NB4 (cell line): ENCODE results near the gene SH3GL2.
A peak's percentile ranks its signal among the peaks of the same experiment; 100 is the strongest.

Source experiments
- DNase-seq: peaks from one replicate; pipeline ENCODE4 v3.0.0; 2010; ENCODE audit warnings: low read depth
- H3K4me3 ChIP-seq: one replicate; pipeline ENCODE4 v1.5.1; 2011; ENCODE audit warnings: mild to moderate bottlenecking, low read depth, low read length, moderate library complexity
- MYC ChIP-seq: IDR thresholded peaks from 2 replicates; pipeline ENCODE4 v1.6.1; 2011; ENCODE audit warnings: low read depth, low read length
- POLR2A ChIP-seq: IDR thresholded peaks from 2 replicates; pipeline ENCODE4 v1.6.1; 2011; ENCODE audit warnings: mild to moderate bottlenecking; ENCODE audit not compliant: insufficient read length; ENCODE audit errors: extremely low read depth
- TF ChIP-seq, protein P1 (sequence below): IDR thresholded peaks from one replicate; pipeline ENCODE4 v1.5.1; 2012; ENCODE audit warnings: low read depth, low read length
- TF ChIP-seq, protein P2 (sequence below): IDR thresholded peaks from 2 replicates; pipeline ENCODE4 v1.6.1; 2011; ENCODE audit warnings: low read depth, low read length

Gene SH3GL2

DNA sequence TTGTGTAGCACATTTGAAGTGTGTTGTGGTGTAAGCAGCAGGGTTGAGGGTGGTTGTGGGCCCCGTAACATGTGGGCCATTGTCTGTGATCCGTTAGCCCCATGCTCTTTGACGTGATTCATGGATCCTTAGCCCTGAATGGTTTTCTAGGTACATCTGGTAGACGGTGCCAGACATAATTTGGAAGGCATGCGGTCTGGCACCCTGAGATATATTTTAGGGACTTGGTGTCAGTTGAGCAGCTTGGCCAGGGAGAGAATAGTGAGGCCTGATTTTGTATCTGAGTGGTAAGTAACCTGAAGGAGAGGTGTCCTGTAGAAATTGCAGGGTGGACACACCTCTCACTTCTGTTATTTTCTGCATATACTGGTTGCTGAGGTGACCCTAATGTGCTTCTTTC lies 10.9 kb downstream of the SH3GL2 start:
- no peak for DNase-seq
- no peak for TF ChIP-seq POLR2A
- no peak for TF ChIP-seq MYC
- TF ChIP-seq, protein P1, sequence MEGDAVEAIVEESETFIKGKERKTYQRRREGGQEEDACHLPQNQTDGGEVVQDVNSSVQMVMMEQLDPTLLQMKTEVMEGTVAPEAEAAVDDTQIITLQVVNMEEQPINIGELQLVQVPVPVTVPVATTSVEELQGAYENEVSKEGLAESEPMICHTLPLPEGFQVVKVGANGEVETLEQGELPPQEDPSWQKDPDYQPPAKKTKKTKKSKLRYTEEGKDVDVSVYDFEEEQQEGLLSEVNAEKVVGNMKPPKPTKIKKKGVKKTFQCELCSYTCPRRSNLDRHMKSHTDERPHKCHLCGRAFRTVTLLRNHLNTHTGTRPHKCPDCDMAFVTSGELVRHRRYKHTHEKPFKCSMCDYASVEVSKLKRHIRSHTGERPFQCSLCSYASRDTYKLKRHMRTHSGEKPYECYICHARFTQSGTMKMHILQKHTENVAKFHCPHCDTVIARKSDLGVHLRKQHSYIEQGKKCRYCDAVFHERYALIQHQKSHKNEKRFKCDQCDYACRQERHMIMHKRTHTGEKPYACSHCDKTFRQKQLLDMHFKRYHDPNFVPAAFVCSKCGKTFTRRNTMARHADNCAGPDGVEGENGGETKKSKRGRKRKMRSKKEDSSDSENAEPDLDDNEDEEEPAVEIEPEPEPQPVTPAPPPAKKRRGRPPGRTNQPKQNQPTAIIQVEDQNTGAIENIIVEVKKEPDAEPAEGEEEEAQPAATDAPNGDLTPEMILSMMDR, result no peak
- TF ChIP-seq, protein P2, sequence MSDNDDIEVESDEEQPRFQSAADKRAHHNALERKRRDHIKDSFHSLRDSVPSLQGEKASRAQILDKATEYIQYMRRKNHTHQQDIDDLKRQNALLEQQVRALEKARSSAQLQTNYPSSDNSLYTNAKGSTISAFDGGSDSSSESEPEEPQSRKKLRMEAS, result no peak
- H3K4me3 ChIP-seq, result no peak overlapping the region

DNA sequence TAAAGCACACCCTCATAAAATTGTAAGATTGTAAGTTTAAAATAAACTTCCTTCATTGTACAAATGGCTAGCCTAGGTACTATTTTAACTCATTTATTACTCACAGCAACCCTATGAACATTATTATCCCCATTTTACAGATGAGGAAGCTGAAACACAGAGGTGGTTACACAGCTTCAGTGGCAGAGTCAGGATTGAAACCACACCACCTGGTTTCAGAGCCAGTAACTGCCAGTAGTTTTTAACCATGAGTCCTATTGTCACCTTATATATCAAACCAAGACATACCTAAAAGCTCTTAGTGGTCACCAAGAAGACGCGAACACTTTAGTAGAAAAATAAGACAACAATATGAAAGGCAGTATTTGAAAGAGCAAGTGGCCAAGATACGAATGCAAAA lies 16.1 kb downstream of the SH3GL2 start:
- no peak overlapping the region for H3K4me3 ChIP-seq
- TF ChIP-seq POLR2A (no peak), MYC (no peak)
- TF ChIP-seq, protein P2, result no peak
- TF ChIP-seq, protein P1, result no peak
- DNase-seq, result no peak

DNA sequence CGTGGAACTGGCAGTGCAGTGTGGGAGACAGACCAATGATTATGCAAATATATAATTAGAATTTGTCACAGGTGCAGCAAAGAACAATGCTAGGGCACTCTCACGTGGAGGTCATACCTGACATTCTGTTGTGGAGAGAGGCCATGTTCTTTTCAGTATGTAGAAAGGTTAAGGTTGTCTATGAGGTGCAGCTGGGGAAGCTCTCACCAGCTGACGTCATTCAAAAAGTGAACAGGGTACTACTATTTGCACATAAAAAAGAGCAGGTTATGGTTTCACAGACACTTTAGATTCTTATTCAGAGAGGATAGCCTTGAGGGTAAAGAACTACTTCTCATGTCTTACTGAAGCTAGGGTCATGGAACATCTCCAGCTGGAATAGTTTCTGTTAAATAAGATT lies 19.1 kb downstream of the SH3GL2 start:
- H3K4me3 ChIP-seq, result no peak overlapping the region
- TF ChIP-seq MYC, result no peak
- no peak for TF ChIP-seq POLR2A
- TF ChIP-seq, protein P2, result no peak
- TF ChIP-seq, protein P1, result no peak
- DNase-seq, result no peak

DNA sequence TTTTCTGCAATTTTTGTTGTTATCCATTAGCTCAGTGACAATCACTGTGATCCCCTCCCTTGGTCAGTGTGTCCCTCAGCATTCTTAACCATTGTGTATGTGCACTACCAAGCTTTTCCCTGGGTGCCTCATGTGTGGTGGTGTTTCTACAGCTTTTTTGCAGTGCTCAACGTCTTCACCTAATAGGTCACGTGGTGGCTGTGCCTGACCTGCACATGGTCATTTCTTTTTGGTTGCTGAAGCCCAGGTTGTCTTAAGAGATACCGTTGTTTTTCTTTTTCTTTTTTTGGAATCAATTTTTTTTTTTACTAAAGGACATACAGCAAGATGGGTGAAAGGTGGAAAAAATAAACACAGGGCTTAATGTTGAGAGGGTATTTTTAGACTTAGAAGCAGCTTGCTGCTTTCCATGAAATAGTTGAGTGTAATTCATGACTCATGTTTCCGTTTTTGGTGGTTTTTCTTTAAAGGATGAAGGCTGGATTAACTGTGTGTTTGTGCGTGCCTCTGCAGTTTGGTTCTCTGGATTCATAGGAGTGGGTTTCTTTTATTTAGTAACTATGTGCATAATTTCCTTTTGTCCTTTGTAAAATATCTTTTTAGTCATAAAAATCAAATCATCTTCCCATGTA lies 22.2 kb downstream of the SH3GL2 start:
- DNase-seq, result peak; percentile 73
- H3K4me3 ChIP-seq, result no peak overlapping the region
- TF ChIP-seq, protein P1, result no peak
- TF ChIP-seq, protein P2, result peak; percentile 83
- TF ChIP-seq MYC, result no peak

DNA sequence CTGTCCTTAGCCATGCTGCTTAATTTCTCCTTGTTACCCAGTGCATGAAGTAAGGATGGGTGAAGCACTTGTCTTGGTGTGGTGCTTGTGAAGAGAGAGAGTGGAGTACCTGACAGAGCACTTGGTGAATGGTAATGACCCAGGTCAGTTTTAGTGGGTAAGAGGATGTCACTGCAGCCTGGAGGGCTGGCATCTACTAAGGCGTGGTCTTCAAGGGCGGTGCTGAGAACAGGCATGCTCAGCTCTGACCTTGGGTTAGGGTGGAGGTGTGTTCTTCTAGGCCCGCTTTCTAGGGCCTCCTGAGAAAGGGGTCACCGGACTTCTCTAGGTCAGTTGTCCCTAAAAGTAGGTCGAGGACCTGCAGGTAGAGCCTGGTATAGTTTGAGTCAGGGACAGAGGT lies 25.7 kb downstream of the SH3GL2 start:
- TF ChIP-seq, protein P1, result no peak
- TF ChIP-seq, protein P2, result no peak
- TF ChIP-seq POLR2A (no peak), MYC (no peak)
- H3K4me3 ChIP-seq, result no peak overlapping the region
- DNase-seq, result no peak
